Aorta (tissue), 5 donors: Measurements from ENCODE around the gene NUDT22. TPM values are rescaled to one million over a fixed set of nuclear protein-coding genes. Genes with fewer than 3 reads are reported as not detected.
"Not testable (repeated sequence)": the region's sequence is repeated elsewhere in the genome, so short reads cannot be mapped to it uniquely, and the experiment has no call there.

Experiments used
- ATAC-seq: fragments of 200-7000 bp; cut with Tn5 transposase; one replicate; pipeline ENCODE4 v1.9.1; 2022; ENCODE audit warnings: moderate library complexity; ENCODE audit not compliant: low FRiP score
- DNase-seq, 2 donors: peaks; one replicate each; pipeline ENCODE4 v3.0.0-alpha.2; 2020
- H3K27ac ChIP-seq, 2 donors: one replicate each; pipeline ENCODE4 v1.5.1; 2013; ENCODE audit warnings: low read length in 2 of 2, mild to moderate bottlenecking in 2 of 2, moderate library complexity in 2 of 2, control low read depth in 1 of 2, inconsistent platforms in 1 of 2, low read depth in 1 of 2
- H3K27me3 ChIP-seq, 2 donors: one replicate each; pipeline ENCODE4 v1.6.1; 2013; ENCODE audit warnings: control low read depth in 1 of 2, low read length in 1 of 2, mild to moderate bottlenecking in 1 of 2, moderate library complexity in 1 of 2; ENCODE audit not compliant: insufficient read depth in 2 of 2, control insufficient read depth in 1 of 2
- H3K36me3 ChIP-seq, 2 donors: one replicate each; pipeline ENCODE4 v1.6.1; 2013; ENCODE audit warnings: control low read depth in 1 of 2, low read length in 1 of 2, mild to moderate bottlenecking in 1 of 2; ENCODE audit not compliant: insufficient read depth in 2 of 2, control insufficient read depth in 1 of 2
- H3K4me1 ChIP-seq, 2 donors: one replicate each; pipeline ENCODE4 v1.6.1; 2013; ENCODE audit warnings: low read length in 2 of 2, control low read depth in 1 of 2, mild to moderate bottlenecking in 1 of 2, moderate library complexity in 1 of 2; ENCODE audit not compliant: insufficient read depth in 2 of 2, control insufficient read depth in 1 of 2
- H3K4me3 ChIP-seq, 2 donors: one replicate each; pipeline ENCODE4 v1.5.1; 2013; ENCODE audit warnings: low read length in 2 of 2, control low read depth in 1 of 2, mild to moderate bottlenecking in 1 of 2
- H3K9me3 ChIP-seq: one replicate; pipeline ENCODE4 v1.6.1; 2013; ENCODE audit warnings: mild to moderate bottlenecking, low read length; ENCODE audit not compliant: control insufficient read depth
- WGBS, 2 donors: extraction: QIAGEN DNeasy Blood & Tissue Kit; methylation state at CpG; one replicate each; pipeline ENCODE4 v1.1.7; 2013; 5-methylcytosine and 5-hydroxymethylcytosine counted together
- intact Hi-C, 2 donors: fragments of 100-400 bp; cut with DNase I; formaldehyde crosslinking; loops; one replicate each; pipeline versions ENCODE4 v1.14.2 to v1.15.0; 2022
- polyA plus RNA-seq, 2 donors: library from polyadenylated mRNA; stranded (reverse); fragments of 200-250 nt; gene quantifications; one replicate each; pipeline ENCODE4 v1.2.3, GENCODE V29; 2013
- total RNA-seq, 2 donors: library from RNA; stranded (reverse); fragmentation: NEBNext Ultra II Directional; extraction: Animal tissue kit (Norgen Biotek cat#: 25700); gene quantifications; one replicate each; pipeline ENCODE4 v1.2.1, GENCODE V29; 2021
- donor health status: healthy with polysubstance abuse.
- donor health status: Bipolar disorder and iron deficiency.
- donor health status: DM: no; HTN: no; CAD: no.
- donor health status: DM: no; HTN: no; CAD: no.
- donor health status: DM: yes; HTN: yes; CAD: no.

The NUDT22 gene
- total and polyA plus RNA-seq, 4 donors: 36.7 to 98.8 (median 44.5) TPM

DNA sequence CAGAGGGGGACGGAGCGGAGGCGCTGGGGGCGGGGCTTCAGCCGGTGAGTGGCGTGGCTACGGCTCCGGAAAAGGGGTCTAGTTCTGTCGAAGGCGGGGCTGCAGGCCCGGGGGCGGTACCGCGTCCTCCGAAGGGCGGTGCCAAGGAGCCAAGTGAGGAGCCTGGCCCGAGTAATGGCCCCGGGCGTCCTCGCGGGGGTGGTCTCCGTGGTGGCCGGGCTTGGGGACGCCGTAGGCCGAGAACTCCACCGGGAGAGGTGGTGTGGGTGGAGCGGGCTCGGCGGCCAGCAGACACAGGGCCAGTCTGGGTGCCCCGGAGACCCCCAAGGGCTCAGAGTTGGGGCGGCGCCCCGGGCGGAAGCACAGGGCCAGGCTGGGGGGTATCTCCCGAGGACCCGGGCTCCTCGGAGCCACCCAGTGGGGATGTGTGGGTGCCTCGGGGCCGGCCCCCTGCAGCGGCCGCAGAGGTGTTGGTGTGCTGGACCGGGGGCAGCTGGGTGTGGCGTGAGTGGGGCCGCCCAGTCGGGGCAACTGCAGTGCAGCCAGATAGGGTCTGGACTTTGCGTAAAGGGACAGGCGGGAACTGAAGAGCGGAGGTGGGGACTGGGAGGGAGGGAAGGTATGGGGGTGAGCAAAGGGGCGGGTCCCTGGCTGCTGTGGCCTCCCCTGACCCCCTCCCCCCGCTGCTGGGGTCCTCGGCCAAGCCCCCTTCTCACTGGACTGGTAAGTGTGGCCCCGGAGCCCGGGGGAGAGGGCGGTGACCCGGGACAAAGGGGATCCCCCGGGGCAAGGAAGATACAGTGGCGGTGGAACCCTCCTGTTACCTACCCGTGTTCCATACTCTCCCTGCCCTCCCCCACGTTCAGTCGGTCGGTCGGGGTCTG lies 15.7 kb downstream of the NUDT22 start:
- H3K4me1 ChIP-seq: no peaks in the 10 kb centered on the region

DNA sequence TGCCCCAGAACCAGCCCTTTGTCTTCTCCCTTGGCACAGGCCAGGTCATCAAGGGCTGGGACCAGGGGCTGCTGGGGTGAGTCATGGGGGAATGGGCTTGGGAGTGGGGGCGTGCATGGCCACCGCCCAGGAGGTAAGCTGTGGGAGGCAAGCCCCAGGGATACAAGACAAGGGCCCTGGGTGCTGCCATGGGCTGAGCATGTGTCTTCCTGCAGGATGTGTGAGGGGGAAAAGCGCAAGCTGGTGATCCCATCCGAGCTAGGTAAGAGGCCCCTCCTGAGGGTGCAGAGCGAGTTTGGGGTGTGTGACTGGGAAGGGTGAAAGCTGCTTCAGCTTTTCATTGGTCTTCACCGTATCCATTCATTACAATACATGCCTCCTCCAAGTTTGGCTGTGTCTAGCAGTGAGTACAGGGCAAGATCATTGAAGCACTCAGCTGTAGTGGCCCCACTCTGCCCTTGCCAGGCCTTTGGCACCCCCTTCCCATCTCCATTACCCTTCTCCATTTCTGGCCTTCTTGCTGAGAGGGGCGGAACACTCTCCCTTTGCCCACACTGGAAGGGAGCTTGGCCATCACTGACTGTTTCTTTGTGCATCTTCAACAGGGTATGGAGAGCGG lies 17.3 kb downstream of the NUDT22 start:
- Histone ChIP-seq H3K27ac (no peak overlapping the region), H3K36me3 (no peaks in the 10 kb centered on the region), H3K4me1 (no peaks in the 10 kb centered on the region), H3K9me3 (no peaks in the 10 kb centered on the region), H3K27me3 (no peaks in the 10 kb centered on the region), H3K4me3 (no peak overlapping the region)
- ATAC-seq (no peak), DNase-seq (no peak)
- intact Hi-C loops: no loop called here
- WGBS, 2 donors: 79 to 81% methylated on average over 8 of the region's 8 CpGs

More for the DNA sequence above, 15.7 kb downstream of the NUDT22 start:
- no peaks in the 10 kb centered on the region for H3K27me3 ChIP-seq
- 1% methylated on average over 48 to 63 of the region's 63 CpGs for WGBS, 2 donors
- peak overlapping the region; percentile 74 to 84 for H3K4me3 ChIP-seq
- DNase-seq: peak in 1 of 2 donors; percentile 78
- intact Hi-C loops: loop anchor here in 1 of 2 donors (1.0 kb wide), 1 partner anchor 29 kb away; no protein-coding TSS in a partner anchor
- H3K36me3 ChIP-seq: peaks cover 0 to 2% of the 10 kb centered on the region in 2 donors
- H3K9me3 ChIP-seq: no peaks in the 10 kb centered on the region
- ATAC-seq: peak; percentile 3
- peak overlapping the region in 1 of 2 donors; percentile 30 for H3K27ac ChIP-seq

DNA sequence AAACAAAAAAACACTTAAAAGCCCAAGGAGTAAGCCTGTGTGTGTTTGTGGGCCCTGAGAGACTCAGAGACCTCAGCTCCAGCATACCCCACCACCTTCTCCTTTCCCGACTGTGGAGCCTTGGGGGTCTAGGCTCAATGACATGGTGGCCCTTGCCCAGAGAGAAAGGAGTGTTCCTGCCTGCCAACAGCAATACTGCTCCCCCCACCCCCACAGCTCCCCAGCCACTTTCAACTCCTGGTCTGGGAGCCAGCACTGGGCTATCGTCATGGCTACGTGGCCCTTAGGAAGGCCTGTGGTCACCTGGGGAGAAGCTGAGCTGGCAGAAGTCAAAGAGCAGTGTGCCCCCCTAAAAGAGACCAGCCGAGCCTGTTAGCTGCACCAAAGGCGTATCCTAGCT lies 18.0 kb downstream of the NUDT22 start:
- H3K27me3 ChIP-seq: no peaks in the 10 kb centered on the region
- H3K4me3 ChIP-seq: no peak overlapping the region
- 31 to 53% methylated on average over 5 of the region's 5 CpGs for WGBS, 2 donors
- H3K36me3 ChIP-seq: no peaks in the 10 kb centered on the region
- no peak overlapping the region for H3K27ac ChIP-seq
- H3K4me1 ChIP-seq: no peaks in the 10 kb centered on the region
- intact Hi-C loops: no loop called here
- DNase-seq: no peak
- no peaks in the 10 kb centered on the region for H3K9me3 ChIP-seq
- ATAC-seq: no peak

DNA sequence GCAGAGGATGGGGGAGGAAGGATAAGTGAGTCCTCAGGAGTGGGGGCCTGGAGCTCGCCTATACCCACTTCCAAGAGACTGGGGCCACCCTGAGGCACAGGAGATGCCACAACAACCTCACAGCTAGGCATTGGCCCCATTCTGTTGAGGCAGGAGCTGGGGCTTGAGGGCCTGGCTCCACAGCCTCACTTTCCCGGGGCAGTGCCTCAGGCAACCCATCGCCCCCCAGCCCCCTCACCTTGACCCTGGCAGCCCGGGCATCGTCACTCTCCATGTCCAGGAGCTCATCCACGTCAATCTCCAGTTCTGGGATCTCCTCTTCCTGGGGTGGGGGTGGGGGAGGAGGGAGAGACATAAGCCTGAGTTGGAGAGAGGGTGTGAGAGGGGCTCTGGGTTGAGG lies 18.9 kb downstream of the NUDT22 start:
- intact Hi-C loops: no loop called here

DNA sequence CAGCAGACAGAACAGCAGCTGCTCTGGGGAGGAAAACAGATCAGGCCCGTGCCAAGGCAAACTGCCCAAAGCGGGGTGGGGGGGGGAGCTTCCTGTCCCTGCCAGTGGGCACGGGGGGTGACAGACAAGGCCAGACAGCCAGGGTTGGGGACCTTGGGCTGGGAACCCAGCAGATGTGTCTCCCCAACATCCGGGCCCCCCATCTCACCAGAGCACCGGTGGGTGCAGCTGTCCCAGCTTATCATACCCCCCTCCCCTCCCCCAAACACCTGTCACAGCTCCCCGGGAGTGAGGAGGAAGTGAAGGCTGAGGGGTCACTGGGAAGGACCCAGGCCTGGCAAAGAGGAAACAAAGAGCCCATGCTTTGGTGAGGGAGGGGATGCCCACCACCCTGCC lies 19.3 kb downstream of the NUDT22 start:
- ATAC-seq (no peak), DNase-seq (peak in 1 of 2 donors; percentile 89)
- Histone ChIP-seq H3K36me3 (no peaks in the 10 kb centered on the region), H3K9me3 (no peaks in the 10 kb centered on the region), H3K27me3 (no peaks in the 10 kb centered on the region), H3K4me1 (no peaks in the 10 kb centered on the region), H3K27ac (peak overlapping the region in 1 of 2 donors; percentile 13), H3K4me3 (peak overlapping the region in 1 of 2 donors; percentile 68)
- WGBS, 2 donors: 0 to 3% methylated on average over 5 to 6 of the region's 6 CpGs
- intact Hi-C loops: no loop called here

More for the DNA sequence above, 18.9 kb downstream of the NUDT22 start:
- Histone ChIP-seq H3K36me3 (no peaks in the 10 kb centered on the region), H3K27me3 (no peaks in the 10 kb centered on the region), H3K27ac (peak overlapping the region in 1 of 2 donors; percentile 13), H3K4me1 (no peaks in the 10 kb centered on the region), H3K9me3 (no peaks in the 10 kb centered on the region), H3K4me3 (peak overlapping the region in 1 of 2 donors; percentile 68)
- DNase-seq: no peak
- 13 to 25% methylated on average over 6 of the region's 6 CpGs for WGBS, 2 donors
- ATAC-seq: no peak

DNA sequence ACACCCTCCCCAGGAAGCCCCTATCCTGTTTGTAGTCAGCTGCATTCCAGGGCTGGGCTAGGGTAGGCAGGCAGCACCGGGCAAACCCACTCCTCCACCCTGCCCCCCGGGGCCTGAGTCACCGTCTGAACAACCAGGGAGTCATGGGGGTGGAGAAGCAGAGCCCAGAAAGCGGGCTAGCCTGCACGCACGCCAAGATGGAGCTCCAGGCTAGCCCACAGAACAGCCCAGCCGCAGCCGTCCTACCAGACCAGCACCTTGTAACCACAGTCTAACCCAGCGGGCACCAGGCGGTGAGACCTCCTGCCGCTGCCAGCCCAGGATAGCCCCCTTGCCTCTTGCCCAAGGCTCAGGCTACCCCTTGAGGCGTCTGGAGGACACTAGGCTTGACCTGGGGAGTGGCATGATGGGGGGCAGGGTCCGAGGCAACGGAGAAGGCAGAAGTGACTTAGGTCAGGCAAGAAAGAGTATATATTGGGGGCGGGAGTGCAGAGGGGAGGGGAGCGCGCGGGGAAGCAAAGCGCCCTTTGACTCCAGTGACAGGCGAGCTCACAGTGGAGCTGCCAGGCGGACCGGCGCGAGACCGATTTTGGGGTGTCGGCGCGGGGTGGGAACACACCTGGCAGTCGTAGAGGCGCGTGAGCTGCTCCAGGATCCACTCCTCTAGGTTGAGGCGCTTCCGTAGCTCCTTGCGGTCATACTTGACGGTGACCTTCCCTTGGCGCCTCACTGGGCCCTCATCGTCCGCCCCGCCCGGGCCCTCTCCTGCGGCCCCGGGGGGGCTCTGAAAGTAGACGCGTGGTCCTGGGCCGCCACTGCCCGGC lies 19.9 kb downstream of the NUDT22 start:
- ATAC-seq (no peak), DNase-seq (peak; percentile 93 to 96)
- peak overlapping the region; percentile 1 to 68 for H3K4me3 ChIP-seq
- no peaks in the 10 kb centered on the region for H3K36me3 ChIP-seq
- intact Hi-C loops: no loop called here
- no peaks in the 10 kb centered on the region for H3K9me3 ChIP-seq
- no peaks in the 10 kb centered on the region for H3K27me3 ChIP-seq
- H3K27ac ChIP-seq: peak overlapping the region in 1 of 2 donors; percentile 12
- H3K4me1 ChIP-seq: no peaks in the 10 kb centered on the region
- WGBS, 2 donors: 1% methylated on average over 40 to 46 of the region's 46 CpGs

DNA sequence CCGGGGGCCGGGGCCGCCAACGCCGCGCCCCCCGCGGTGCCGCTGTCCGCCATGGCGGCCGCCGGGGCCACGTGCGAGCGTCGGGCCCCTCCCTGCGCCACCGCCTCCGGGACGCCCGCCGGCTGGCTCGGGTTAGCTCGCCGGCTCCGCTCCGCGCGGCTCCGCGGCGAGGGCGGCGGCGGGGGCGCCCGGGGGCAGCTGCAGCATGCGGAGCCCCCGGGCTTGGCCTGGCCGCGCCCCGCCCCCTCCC lies 20.5 kb downstream of the NUDT22 start:
- intact Hi-C loops, DNase-seq, H3K27me3 ChIP-seq, ATAC-seq, H3K36me3 ChIP-seq, H3K4me1 ChIP-seq, H3K9me3 ChIP-seq, H3K27ac ChIP-seq: not testable (repeated sequence)
- 0 to 3% methylated on average over 8 to 43 of the region's 43 CpGs for whole genome bisulfite sequencing, 2 donors
- peak overlapping the region in 1 of 2 donors; percentile 68 for H3K4me3 ChIP-seq

DNA sequence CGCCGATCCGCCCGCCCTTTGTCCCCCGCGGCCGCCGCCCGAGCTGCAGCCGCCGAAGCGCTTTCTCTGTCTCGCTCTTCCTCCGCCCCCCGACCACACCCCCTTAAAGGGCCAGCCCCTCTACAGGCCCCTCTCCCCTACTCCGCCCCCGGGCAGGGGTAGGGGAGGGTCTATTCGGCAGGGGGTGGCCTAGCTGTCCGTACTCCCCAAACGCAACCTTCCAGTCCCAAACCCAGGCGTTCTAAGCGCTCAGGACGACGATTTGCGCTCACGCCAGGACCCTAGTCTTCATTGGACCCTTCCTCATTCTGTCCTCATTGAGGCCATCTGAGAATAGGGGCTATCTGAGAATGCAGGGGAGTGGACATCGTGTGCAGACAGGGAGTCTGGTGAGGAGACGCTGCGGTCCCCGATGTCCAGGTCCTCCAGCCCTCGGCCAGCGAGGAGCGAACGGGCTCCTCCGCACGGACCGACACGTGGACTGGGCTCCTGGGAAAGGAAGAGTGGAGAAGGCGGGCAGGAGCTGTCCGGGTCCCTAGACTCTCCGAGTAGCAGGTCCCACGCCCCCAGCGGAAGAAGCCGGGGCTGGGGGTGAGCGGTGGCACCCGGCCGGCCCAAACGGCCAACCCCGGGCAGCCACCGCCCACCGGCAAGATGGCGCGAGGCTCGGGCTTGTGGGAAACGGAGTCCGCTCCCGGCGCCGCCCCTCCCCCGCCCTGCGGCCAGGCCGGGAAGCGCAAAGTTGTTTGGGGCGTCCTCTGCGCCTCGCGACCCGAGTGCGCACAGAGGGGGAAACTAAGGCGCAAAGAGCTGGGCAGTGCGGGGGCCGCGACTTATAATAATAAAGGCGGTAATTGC lies 21.0 kb downstream of the NUDT22 start, which contains the start of gene PPP1R14B:
Gene PPP1R14B, minus strand, starts transcription at position 73 of the 858 bp plus-strand sequence. CDS start 270 bp downstream, outside the sequence.
- Histone ChIP-seq H3K27me3 (no peaks in the 10 kb centered on the region), H3K4me3 (peak within 1 kb of the TSS; percentile 68 to 75), H3K27ac (peak within 1 kb of the TSS in 1 of 2 donors; percentile 56), H3K4me1 (no peaks in the 10 kb centered on the region), H3K36me3 (no peaks in the 10 kb centered on the region), H3K9me3 (no peaks in the 10 kb centered on the region)
- peak; percentile 83 for ATAC-seq
- WGBS, 2 donors: 0 to 1% methylated on average over 57 to 74 of the region's 74 CpGs
- intact Hi-C loops: no loop called here
- DNase-seq: peak; percentile 94 to 97
